GM19193 (cell line): Measurements from ENCODE around the gene NPRL2.

Experiments used
- POLR2A ChIP-seq: IDR thresholded peaks from 4 replicates; pipeline ENCODE4 v1.6.1; 2011; ENCODE audit not compliant: insufficient read depth, insufficient read length; ENCODE audit errors: extremely low read depth

NPRL2 gene

GRCh38 chr3:50378024-50378423, 27.4 kb upstream of the NPRL2 start:
- no peak for TF ChIP-seq POLR2A

- no peak for TF ChIP-seq POLR2A
These were observed 24.8 kb upstream of the NPRL2 start for GRCh38 chr3:50375258-50375931.

- no peak for TF ChIP-seq POLR2A
These were observed 24.0 kb upstream of the NPRL2 start for GRCh38 chr3:50374363-50375257.

- TF ChIP-seq POLR2A = no peak
These were observed 22.8 kb upstream of the NPRL2 start for GRCh38 chr3:50373146-50374051.

- TF ChIP-seq POLR2A = no peak
These were observed 21.8 kb upstream of the NPRL2 start for GRCh38 chr3:50372349-50372748.

GRCh38 chr3:50371133-50371685, 20.6 kb upstream of the NPRL2 start:
- TF ChIP-seq POLR2A = no peak

GRCh38 chr3:50370594-50370993, 20.0 kb upstream of the NPRL2 start:
- no peak for TF ChIP-seq POLR2A

- TF ChIP-seq POLR2A = no peak
These were observed 18.6 kb upstream of the NPRL2 start for GRCh38 chr3:50369012-50369670.

- TF ChIP-seq POLR2A = no peak
These were observed 15.3 kb upstream of the NPRL2 start for GRCh38 chr3:50365842-50366220.

- no peak for TF ChIP-seq POLR2A
These were observed 14.7 kb upstream of the NPRL2 start for GRCh38 chr3:50365080-50365841.

GRCh38 chr3:50364573-50365079, 14.1 kb upstream of the NPRL2 start:
- no peak for TF ChIP-seq POLR2A

GRCh38 chr3:50359760-50360110, 9.2 kb upstream of the NPRL2 start:
- TF ChIP-seq POLR2A = no peak

- TF ChIP-seq POLR2A = peak; percentile 63
These were observed 8.6 kb upstream of the NPRL2 start, which contains the start of gene TMEM115 for GRCh38 chr3:50358911-50359759. TMEM115 (minus strand) TSS chr3:50359521; CDS start chr3:50359063, 458 bp downstream.

GRCh38 chr3:50358355-50358910, 7.9 kb upstream of the NPRL2 start:
- no peak for TF ChIP-seq POLR2A
